Smooth muscle cell (in vitro differentiated cells): ENCODE measurements around the gene RTEL1. TPM values are rescaled to one million over a fixed set of nuclear protein-coding genes. Genes with fewer than 3 reads are reported as not detected.
"Not testable (repeated sequence)": the region's sequence is repeated elsewhere in the genome, so short reads cannot be mapped to it uniquely, and the experiment has no call there.

ENCODE experiments used
- DNase-seq: peaks from one replicate; lab custom pipeline; 2025; ENCODE audit not compliant: unreplicated experiment; lab: John Stamatoyannopoulos, UW
- H2AFZ ChIP-seq: fragments of 200-600 bp; sonication (generic); 2 replicates; pipeline ENCODE4 v1.6.0; 2016; ENCODE audit warnings: antibody characterized with exemption, low read depth, mild to moderate bottlenecking
- H3F3A ChIP-seq: fragments of 200-600 bp; sonication (generic); 2 replicates; pipeline ENCODE4 v1.6.0; 2017; ENCODE audit warnings: antibody characterized with exemption, low read depth
- H3K27ac ChIP-seq: fragments of 200-600 bp; sonication (generic); 2 replicates; pipeline ENCODE4 v1.5.1; 2016; ENCODE audit warnings: low read depth, mild to moderate bottlenecking
- H3K27me3 ChIP-seq: fragments of 200-600 bp; sonication (generic); 2 replicates; pipeline ENCODE4 v1.6.1; 2016; ENCODE audit warnings: low read depth, mild to moderate bottlenecking
- H3K36me3 ChIP-seq: fragments of 200-600 bp; sonication (generic); 2 replicates; pipeline ENCODE4 v1.5.1; 2016; ENCODE audit warnings: low read depth
- H3K4me1 ChIP-seq: fragments of 200-600 bp; sonication (generic); 2 replicates; pipeline ENCODE4 v1.5.1; 2016; ENCODE audit warnings: low read depth
- H3K4me2 ChIP-seq: fragments of 200-600 bp; sonication (generic); 2 replicates; pipeline ENCODE4 v1.6.0; 2016; ENCODE audit warnings: mild to moderate bottlenecking
- H3K4me3 ChIP-seq: fragments of 200-600 bp; sonication (generic); 2 replicates; pipeline ENCODE4 v1.5.1; 2016; ENCODE audit warnings: mild to moderate bottlenecking
- H3K79me2 ChIP-seq: fragments of 200-600 bp; sonication (generic); 2 replicates; pipeline ENCODE4 v1.6.0; 2016; ENCODE audit warnings: low read depth, mild to moderate bottlenecking
- H3K9ac ChIP-seq: fragments of 200-600 bp; sonication (generic); 2 replicates; pipeline ENCODE4 v1.6.0; 2016; ENCODE audit warnings: low read depth
- H3K9me3 ChIP-seq: fragments of 200-600 bp; sonication (generic); replicated peaks from 2 replicates; pipeline ENCODE4 v1.5.1; 2016; ENCODE audit warnings: low read depth
- H4K20me1 ChIP-seq: fragments of 200-600 bp; sonication (generic); 2 replicates; pipeline ENCODE4 v1.6.0; 2016; ENCODE audit warnings: low read depth
- CTCF ChIP-seq: fragments of 200-600 bp; sonication (generic); IDR thresholded peaks from 2 replicates; pipeline ENCODE4 v1.5.1; 2017; ENCODE audit warnings: borderline replicate concordance, mild to moderate bottlenecking, antibody characterized with exemption; ENCODE audit not compliant: insufficient read depth, poor library complexity, severe bottlenecking
- WGBS: methylation state at CpG from one replicate; pipeline ENCODE4 v1.1.7; 2016; ENCODE audit warnings: low lambda C conversion rate; 5-methylcytosine and 5-hydroxymethylcytosine counted together
- polyA plus RNA-seq: library from polyadenylated mRNA; unstranded; fragments of >200 nt; fragmentation: Nextera tagmentation; extraction: Ambion mirVana; gene quantifications from 2 replicates; pipeline ENCODE4 v1.2.1, GENCODE V29; 2016
- total RNA-seq: library from RNA; depleted of rRNA; stranded (reverse); fragments of >200 nt; gene quantifications from 2 replicates; pipeline ENCODE4 v1.2.3, GENCODE V29; 2014

The RTEL1 gene
- total and polyA plus RNA-seq, 2 experiments from 2014 or later: 10.4 to 14.2 TPM

GRCh38 chr20:63627751-63628245 lies 30.3 kb upstream of the RTEL1 start:
- H3K4me3 ChIP-seq: peak overlapping the region; percentile 95
- WGBS: 84% methylated on average over 14 of the region's 28 CpGs
- H3K79me2 ChIP-seq: peaks cover 35% of the 10 kb centered on the region
- H2AFZ ChIP-seq: no peak overlapping the region
- no peaks in the 10 kb centered on the region for H3K9me3 ChIP-seq
- no peaks in the 10 kb centered on the region for H3K36me3 ChIP-seq
- no peak overlapping the region for H3K27ac ChIP-seq
- H3K4me2 ChIP-seq: peak overlapping the region; percentile 100
- H3K27me3 ChIP-seq: no peaks in the 10 kb centered on the region
- no peak for TF ChIP-seq CTCF
- H4K20me1 ChIP-seq: peaks cover 7% of the 10 kb centered on the region
- no peak for DNase-seq
- H3K4me1 ChIP-seq: peaks cover 6% of the 10 kb centered on the region
- peak overlapping the region; percentile 89 for H3K9ac ChIP-seq
- no peaks in the 10 kb centered on the region for H3F3A ChIP-seq

GRCh38 chr20:63628246-63628975 lies 29.7 kb upstream of the RTEL1 start:
- 85% methylated on average over 22 of the region's 22 CpGs for WGBS
- Histone ChIP-seq H3K9ac (no peak overlapping the region), H4K20me1 (peaks cover 3% of the 10 kb centered on the region), H3K36me3 (no peaks in the 10 kb centered on the region), H3K4me3 (peak overlapping the region; percentile 95), H3K4me1 (peaks cover 6% of the 10 kb centered on the region), H3K27ac (no peak overlapping the region), H3F3A (no peaks in the 10 kb centered on the region), H3K9me3 (no peaks in the 10 kb centered on the region), H3K27me3 (no peaks in the 10 kb centered on the region), H3K4me2 (peak overlapping the region; percentile 100), H3K79me2 (peaks cover 29% of the 10 kb centered on the region), H2AFZ (no peak overlapping the region)
- no peak for TF ChIP-seq CTCF
- DNase-seq: no peak

GRCh38 chr20:63630956-63631355 lies 27.2 kb upstream of the RTEL1 start:
- WGBS: 96% methylated on average over 6 of the region's 6 CpGs
- H3K4me3 ChIP-seq: not testable (repeated sequence)

GRCh38 chr20:63631426-63631825 lies 26.7 kb upstream of the RTEL1 start:
- not testable (repeated sequence) for H3K27me3 ChIP-seq, H3F3A ChIP-seq, DNase-seq, H3K9me3 ChIP-seq, H3K79me2 ChIP-seq, H3K36me3 ChIP-seq, H3K27ac ChIP-seq, H3K4me1 ChIP-seq, H3K4me2 ChIP-seq, H3K4me3 ChIP-seq, H2AFZ ChIP-seq, H4K20me1 ChIP-seq, H3K9ac ChIP-seq
- 75% methylated on average over 10 of the region's 10 CpGs for WGBS

More at GRCh38 chr20:63630956-63631355, 27.2 kb upstream of the RTEL1 start:
- not testable (repeated sequence) for H3K4me1 ChIP-seq, H3K9me3 ChIP-seq, H3F3A ChIP-seq, H3K27ac ChIP-seq, H2AFZ ChIP-seq, H4K20me1 ChIP-seq, H3K4me2 ChIP-seq, H3K36me3 ChIP-seq, DNase-seq, H3K9ac ChIP-seq, H3K27me3 ChIP-seq
- peaks cover 10% of the 10 kb centered on the region for H3K79me2 ChIP-seq
